ENCODE data around the gene IFT52.
A peak's percentile ranks its signal among the peaks of the same experiment; 100 is the strongest.

The IFT52 gene

GRCh38 chr20:43590392-43591303 lies at the start of gene IFT52:
Gene IFT52 (plus strand): TSS chr20:43590937. CDS start chr20:43594699, 3,762 bp downstream.
- peak; percentile 91 for DNase-seq (ENCODE audit: low spot score)

GRCh38 chr20:43541214-43541613 lies 49.5 kb upstream of the IFT52 start:
- DNase-seq (ENCODE audit: low spot score), result no peak

- DNase-seq (ENCODE audit: low spot score), result no peak
These were observed 48.6 kb upstream of the IFT52 start for GRCh38 chr20:43542161-43542560.

- DNase-seq (ENCODE audit: low spot score), result no peak
These were observed 48.1 kb upstream of the IFT52 start for GRCh38 chr20:43542674-43543073.

GRCh38 chr20:43543138-43543537 lies 47.6 kb upstream of the IFT52 start:
- DNase-seq (ENCODE audit: low spot score), result no peak

GRCh38 chr20:43544501-43544900 lies 46.2 kb upstream of the IFT52 start:
- DNase-seq (ENCODE audit: low spot score), result no peak

GRCh38 chr20:43545837-43546578 lies 44.7 kb upstream of the IFT52 start:
- DNase-seq (ENCODE audit: low spot score), result no peak

GRCh38 chr20:43548273-43548880 lies 42.4 kb upstream of the IFT52 start:
- DNase-seq (ENCODE audit: low spot score), result no peak

GRCh38 chr20:43549416-43550065 lies 41.2 kb upstream of the IFT52 start:
- DNase-seq (ENCODE audit: low spot score), result no peak

- no peak for DNase-seq (ENCODE audit: low spot score)
These were observed 40.3 kb upstream of the IFT52 start for GRCh38 chr20:43550456-43550855.

- DNase-seq (ENCODE audit: low spot score), result no peak
These were observed 36.4 kb upstream of the IFT52 start for GRCh38 chr20:43554369-43554768.

GRCh38 chr20:43558412-43559146 lies 32.2 kb upstream of the IFT52 start, which contains the start of gene SGK2:
Gene SGK2 (plus strand): TSS chr20:43559027. CDS start chr20:43566496, 7,469 bp downstream.
- DNase-seq (ENCODE audit: low spot score), result no peak

GRCh38 chr20:43559147-43559987 lies 31.4 kb upstream of the IFT52 start:
- no peak for DNase-seq (ENCODE audit: low spot score)

- no peak for DNase-seq (ENCODE audit: low spot score)
These were observed 29.8 kb upstream of the IFT52 start for GRCh38 chr20:43560974-43561373.

- DNase-seq (ENCODE audit: low spot score), result no peak
These were observed 27.3 kb upstream of the IFT52 start for GRCh38 chr20:43563429-43563828.

- no peak for DNase-seq (ENCODE audit: low spot score)
These were observed 26.7 kb upstream of the IFT52 start for GRCh38 chr20:43563991-43564390.

GRCh38 chr20:43564455-43564854 lies 26.3 kb upstream of the IFT52 start:
- DNase-seq (ENCODE audit: low spot score), result no peak

- DNase-seq (ENCODE audit: low spot score), result no peak
These were observed 25.6 kb upstream of the IFT52 start for GRCh38 chr20:43564993-43565757.

- no peak for DNase-seq (ENCODE audit: low spot score)
These were observed 25.0 kb upstream of the IFT52 start for GRCh38 chr20:43565758-43566104.

GRCh38 chr20:43567477-43567876 lies 23.3 kb upstream of the IFT52 start:
- no peak for DNase-seq (ENCODE audit: low spot score)

Measured in activated CD4-positive, alpha-beta T cell treated with anti-CD3 and anti-CD28 coated beads, Interleukin-2, Interleukin-4, amounts not matched to agents 100 ng/mL and 50 ng/mL, durations not matched to agents 16 hours and 8 hours (primary cell).